Keratinocyte (primary cell): ENCODE measurements around the gene DYNC2I2.

Experiments used
- CTCF ChIP-seq, 3 experiments: IDR thresholded peaks in 1 of 3; conservative IDR thresholded peaks in 1 of 3; optimal IDR thresholded peaks in 1 of 3; 2 replicates in 2 of 3; 3 replicates in 1 of 3; pipeline versions ENCODE3 to v1.5.1; 2011; ENCODE audit warnings: low read length in 3 of 3, mild to moderate bottlenecking in 3 of 3, moderate library complexity in 2 of 3, control low read depth in 1 of 3, inconsistent platforms in 1 of 3; ENCODE audit not compliant: insufficient read depth in 2 of 3; ENCODE audit errors: extremely low read depth in 1 of 3
- EZH2 ChIP-seq: IDR thresholded peaks from one replicate; pipeline ENCODE4 v1.6.1; 2012; ENCODE audit warnings: inconsistent platforms, mild to moderate bottlenecking, low read length, moderate library complexity

GRCh38 chr9:128628471-128629048 lies 28.1 kb downstream of the DYNC2I2 start:
- no peak for TF ChIP-seq CTCF (optimal IDR thresholded peaks at IDR 0.05 in 1 of 3, IDR thresholded peaks at IDR 0.05 in 1 of 3, conservative IDR thresholded peaks at IDR 0.05 in 1 of 3; ENCODE audit: extremely low read depth in 1 of 3, insufficient read depth in 2 of 3, low read length in 3 of 3)
- no peak for TF ChIP-seq EZH2
